ENCODE data around the gene DCDC2.

Gene DCDC2

GRCh38 chr6:24193364-24193763 is 164.5 kb downstream of the DCDC2 start:
- Histone ChIP-seq H3K27ac (no peak overlapping the region), H3K4me3 (no peak overlapping the region)
- TF ChIP-seq, protein P1, sequence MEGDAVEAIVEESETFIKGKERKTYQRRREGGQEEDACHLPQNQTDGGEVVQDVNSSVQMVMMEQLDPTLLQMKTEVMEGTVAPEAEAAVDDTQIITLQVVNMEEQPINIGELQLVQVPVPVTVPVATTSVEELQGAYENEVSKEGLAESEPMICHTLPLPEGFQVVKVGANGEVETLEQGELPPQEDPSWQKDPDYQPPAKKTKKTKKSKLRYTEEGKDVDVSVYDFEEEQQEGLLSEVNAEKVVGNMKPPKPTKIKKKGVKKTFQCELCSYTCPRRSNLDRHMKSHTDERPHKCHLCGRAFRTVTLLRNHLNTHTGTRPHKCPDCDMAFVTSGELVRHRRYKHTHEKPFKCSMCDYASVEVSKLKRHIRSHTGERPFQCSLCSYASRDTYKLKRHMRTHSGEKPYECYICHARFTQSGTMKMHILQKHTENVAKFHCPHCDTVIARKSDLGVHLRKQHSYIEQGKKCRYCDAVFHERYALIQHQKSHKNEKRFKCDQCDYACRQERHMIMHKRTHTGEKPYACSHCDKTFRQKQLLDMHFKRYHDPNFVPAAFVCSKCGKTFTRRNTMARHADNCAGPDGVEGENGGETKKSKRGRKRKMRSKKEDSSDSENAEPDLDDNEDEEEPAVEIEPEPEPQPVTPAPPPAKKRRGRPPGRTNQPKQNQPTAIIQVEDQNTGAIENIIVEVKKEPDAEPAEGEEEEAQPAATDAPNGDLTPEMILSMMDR (IDR thresholded peaks at IDR 0.05): no peak
- no peak for DNase-seq (ENCODE audit: low spot score)

GRCh38 chr6:24191346-24191745 is 166.5 kb downstream of the DCDC2 start:
- DNase-seq (ENCODE audit: low spot score): no peak
- Histone ChIP-seq H3K4me3 (no peak overlapping the region), H3K27ac (no peak overlapping the region)
- TF ChIP-seq, protein P1 (IDR thresholded peaks at IDR 0.05): no peak

DNA sequence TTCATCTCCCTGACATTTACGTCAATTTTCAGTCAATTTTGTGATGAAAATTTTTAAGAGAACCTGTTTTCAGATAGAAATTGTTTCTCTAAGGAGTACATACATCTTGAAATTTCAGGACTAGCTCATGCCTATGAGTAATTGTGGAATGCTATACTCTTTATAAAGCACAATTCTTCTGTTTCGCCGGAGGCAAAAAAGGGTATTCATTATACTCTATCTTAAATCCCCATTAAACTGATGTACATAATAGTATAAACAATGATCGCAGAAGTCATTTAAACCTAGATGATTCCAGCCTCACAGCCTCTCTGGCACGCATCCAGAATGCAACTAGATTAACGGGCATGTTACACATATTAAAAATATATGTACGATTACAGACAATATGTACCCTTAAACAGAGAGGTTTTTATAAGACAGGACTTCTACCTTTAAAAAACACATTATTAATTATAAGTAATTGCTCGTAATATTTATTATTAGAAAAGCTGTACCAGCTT is 169.2 kb downstream of the DCDC2 start:
- Histone ChIP-seq H3K27ac (no peak overlapping the region), H3K4me3 (no peak overlapping the region)
- TF ChIP-seq, protein P1 (IDR thresholded peaks at IDR 0.05): no peak
- DNase-seq (ENCODE audit: low spot score): no peak

DNA sequence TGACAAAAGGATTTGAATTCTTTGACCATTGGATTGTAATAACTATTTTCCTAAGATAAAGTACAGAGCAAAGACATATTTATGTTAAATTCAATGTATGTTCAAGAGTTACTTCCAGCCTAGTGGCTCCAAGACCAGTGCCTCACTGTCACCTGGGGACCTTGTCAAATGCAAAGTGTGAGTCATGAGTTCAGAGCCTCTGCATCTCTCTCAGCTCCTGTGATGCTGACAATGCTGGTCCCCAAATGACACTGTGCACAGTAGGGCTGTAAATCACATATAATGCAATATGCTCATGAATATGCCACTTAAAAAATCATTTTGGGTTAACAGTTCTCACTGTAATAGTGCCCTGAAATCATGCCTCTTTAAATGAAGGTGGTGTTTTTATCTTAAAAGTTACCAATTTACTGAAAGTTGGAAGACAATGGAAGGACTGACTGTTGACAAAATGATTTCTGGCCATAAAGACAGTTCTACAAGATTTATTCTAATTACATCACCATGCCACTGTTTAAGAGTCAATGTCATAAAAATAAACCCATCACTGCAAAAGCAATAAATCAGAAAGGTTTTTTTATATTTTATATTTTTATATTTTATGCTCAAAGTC is 169.8 kb downstream of the DCDC2 start:
- H3K27ac ChIP-seq: no peak overlapping the region
- TF ChIP-seq, protein P1 (IDR thresholded peaks at IDR 0.05): no peak
- no peak for DNase-seq (ENCODE audit: low spot score)
- no peak overlapping the region for H3K4me3 ChIP-seq

DNA sequence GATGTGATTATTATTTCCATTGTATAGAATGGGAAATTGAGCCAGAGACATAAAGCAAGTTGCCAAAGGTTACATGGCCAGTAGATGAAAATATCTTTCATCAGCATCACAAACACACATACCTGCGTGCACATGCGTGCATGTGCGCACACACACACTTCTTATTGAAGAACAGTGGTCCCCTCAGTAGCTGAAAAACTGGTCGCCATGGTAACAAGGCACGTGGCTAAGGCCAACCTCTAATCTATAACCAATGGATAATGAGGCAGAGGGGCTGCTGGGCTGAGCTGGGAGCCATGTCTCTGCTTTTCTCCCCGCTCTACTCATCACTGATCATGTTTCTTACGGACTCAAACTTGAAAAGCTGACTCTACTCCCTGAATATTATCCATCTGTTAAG is 171.5 kb downstream of the DCDC2 start:
- H3K27ac ChIP-seq: no peak overlapping the region
- TF ChIP-seq, protein P1 (IDR thresholded peaks at IDR 0.05): no peak
- no peak for DNase-seq (ENCODE audit: low spot score)
- H3K4me3 ChIP-seq: no peak overlapping the region

DNA sequence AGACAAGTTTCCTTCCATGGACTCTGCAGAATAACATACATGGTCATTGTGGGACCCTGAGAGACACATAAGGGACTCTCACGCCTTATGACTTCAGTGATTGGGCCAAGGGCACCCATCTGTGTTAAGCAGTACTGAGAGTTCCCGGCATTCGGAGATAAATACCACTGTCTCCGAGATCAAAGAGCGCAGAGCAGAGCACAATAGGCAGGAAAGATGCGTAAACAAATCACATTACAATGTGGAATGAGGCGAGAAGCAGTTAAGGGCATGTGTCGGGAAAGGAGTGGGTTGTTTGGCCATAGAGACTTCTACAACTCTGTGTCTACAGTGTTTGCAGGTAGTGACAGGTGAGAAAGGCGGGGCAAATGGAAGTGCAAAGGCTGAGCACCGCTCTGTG is 174.3 kb downstream of the DCDC2 start:
- TF ChIP-seq, protein P1 (IDR thresholded peaks at IDR 0.05): no peak
- no peak for DNase-seq (ENCODE audit: low spot score)
- no peak overlapping the region for H3K27ac ChIP-seq
- H3K4me3 ChIP-seq: no peak overlapping the region

GRCh38 chr6:24157886-24158285 is 200.0 kb downstream of the DCDC2 start:
- H3K27ac ChIP-seq: no peak overlapping the region
- H3K4me3 ChIP-seq: no peak overlapping the region
- TF ChIP-seq, protein P1 (IDR thresholded peaks at IDR 0.05): no peak
- no peak for DNase-seq (ENCODE audit: low spot score)
